Measurements from ENCODE around the gene CHCHD10.

DNA sequence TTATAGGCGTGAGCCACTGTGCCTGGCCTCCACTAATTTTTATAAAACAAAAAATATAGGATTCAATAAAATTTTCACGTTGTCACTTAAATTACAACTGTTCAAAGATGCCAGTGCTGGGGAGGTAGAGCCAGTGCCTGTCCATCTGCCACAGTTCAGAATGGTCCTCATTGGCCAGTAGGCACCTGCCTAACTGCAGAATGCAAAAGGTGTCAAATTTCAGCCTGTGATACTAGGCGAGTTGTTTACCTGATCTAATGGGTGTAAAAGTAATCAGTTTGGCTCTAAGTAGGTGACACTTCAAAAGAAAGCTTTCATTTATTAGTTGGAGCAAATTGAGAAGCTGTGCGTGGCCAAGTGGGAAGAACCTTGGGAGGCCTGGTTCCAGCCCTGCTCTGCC lies 21.3 kb upstream of the CHCHD10 start:
- TF ChIP-seq HOXA9 (CRISPR knock-in tag; IDR thresholded peaks at IDR 0.05; ENCODE audit: borderline replicate concordance) (no peak), EP300 (IDR thresholded peaks at IDR 0.05; ENCODE audit: low read depth in 2 of 2, low read length in 2 of 2) (no peak), EP300 (CRISPR knock-in tag; IDR thresholded peaks at IDR 0.05; ENCODE audit: borderline replicate concordance) (no peak), SNAI1 (CRISPR knock-in tag; IDR thresholded peaks at IDR 0.05; ENCODE audit: borderline replicate concordance) (no peak), MXD3 (CRISPR knock-in tag; IDR thresholded peaks at IDR 0.05) (no peak)
- TF ChIP-seq, protein P1, sequence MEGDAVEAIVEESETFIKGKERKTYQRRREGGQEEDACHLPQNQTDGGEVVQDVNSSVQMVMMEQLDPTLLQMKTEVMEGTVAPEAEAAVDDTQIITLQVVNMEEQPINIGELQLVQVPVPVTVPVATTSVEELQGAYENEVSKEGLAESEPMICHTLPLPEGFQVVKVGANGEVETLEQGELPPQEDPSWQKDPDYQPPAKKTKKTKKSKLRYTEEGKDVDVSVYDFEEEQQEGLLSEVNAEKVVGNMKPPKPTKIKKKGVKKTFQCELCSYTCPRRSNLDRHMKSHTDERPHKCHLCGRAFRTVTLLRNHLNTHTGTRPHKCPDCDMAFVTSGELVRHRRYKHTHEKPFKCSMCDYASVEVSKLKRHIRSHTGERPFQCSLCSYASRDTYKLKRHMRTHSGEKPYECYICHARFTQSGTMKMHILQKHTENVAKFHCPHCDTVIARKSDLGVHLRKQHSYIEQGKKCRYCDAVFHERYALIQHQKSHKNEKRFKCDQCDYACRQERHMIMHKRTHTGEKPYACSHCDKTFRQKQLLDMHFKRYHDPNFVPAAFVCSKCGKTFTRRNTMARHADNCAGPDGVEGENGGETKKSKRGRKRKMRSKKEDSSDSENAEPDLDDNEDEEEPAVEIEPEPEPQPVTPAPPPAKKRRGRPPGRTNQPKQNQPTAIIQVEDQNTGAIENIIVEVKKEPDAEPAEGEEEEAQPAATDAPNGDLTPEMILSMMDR (CRISPR knock-in tag; IDR thresholded peaks at IDR 0.05) = no peak
